DND-41 (cell line): ENCODE results near the gene DUSP5.

Experiments
- ATAC-seq: fragments of 200-7000 bp; cut with Tn5 transposase; 3 replicates; pipeline ENCODE4 v1.9.1; 2021; ENCODE audit warnings: low read depth; ENCODE audit not compliant: insufficient read depth
- DNase-seq: peaks from one replicate; pipeline ENCODE4 v3.0.0-alpha.2; 2020
- H2AFZ ChIP-seq: 2 replicates; pipeline ENCODE4 v1.6.0; 2012; ENCODE audit warnings: low read depth, low read length
- H3K27ac ChIP-seq: 2 replicates; pipeline ENCODE4 v1.5.1; 2012; ENCODE audit warnings: low read length, inconsistent platforms
- H3K27me3 ChIP-seq: fragments of 200-600 bp; sonication (generic); 2 replicates; pipeline ENCODE4 v1.6.0; 2012; ENCODE audit warnings: low read length, mild to moderate bottlenecking, inconsistent platforms; ENCODE audit not compliant: insufficient read depth, poor library complexity
- H3K36me3 ChIP-seq: 2 replicates; pipeline ENCODE4 v1.5.1; 2012; ENCODE audit warnings: low read length, inconsistent platforms; ENCODE audit not compliant: insufficient read depth
- H3K4me1 ChIP-seq: 2 replicates; pipeline ENCODE4 v1.5.1; 2012; ENCODE audit warnings: mild to moderate bottlenecking, low read length; ENCODE audit not compliant: insufficient read depth
- H3K4me2 ChIP-seq: 2 replicates; pipeline ENCODE4 v1.6.0; 2012; ENCODE audit warnings: mild to moderate bottlenecking, moderate library complexity, low read length, inconsistent platforms; ENCODE audit not compliant: insufficient read depth
- H3K4me3 ChIP-seq, 2 experiments: fragments of 200-600 bp in 1 of 2; shearing (Covaris generic) in 1 of 2; 2 replicates each; pipeline ENCODE4 v1.5.1; 2012 to 2016; ENCODE audit warnings: inconsistent platforms in 2 of 2, low read length in 2 of 2, mild to moderate bottlenecking in 2 of 2, low read depth in 1 of 2, moderate library complexity in 1 of 2
- H3K79me2 ChIP-seq: 2 replicates; pipeline ENCODE4 v1.6.0; 2012; ENCODE audit warnings: low read length, inconsistent platforms; ENCODE audit not compliant: insufficient read depth
- H3K9ac ChIP-seq: 2 replicates; pipeline ENCODE4 v1.6.0; 2012; ENCODE audit warnings: low read depth, mild to moderate bottlenecking, inconsistent platforms, low read length, moderate library complexity
- H3K9me3 ChIP-seq: 2 replicates; pipeline ENCODE4 v1.5.1; 2012; ENCODE audit warnings: low read length, moderate library complexity, mild to moderate bottlenecking, inconsistent platforms; ENCODE audit not compliant: insufficient read depth, severe bottlenecking
- H4K20me1 ChIP-seq: 2 replicates; pipeline ENCODE4 v1.6.0; 2012; ENCODE audit warnings: low read length; ENCODE audit not compliant: insufficient read depth
- EZH2 ChIP-seq: IDR thresholded peaks from 3 replicates; pipeline ENCODE4 v1.6.1; 2012; ENCODE audit warnings: borderline replicate concordance, low read depth, mild to moderate bottlenecking, moderate library complexity, low read length, inconsistent platforms; ENCODE audit not compliant: severe bottlenecking
- TF ChIP-seq, protein P1 (sequence below): IDR thresholded peaks from 2 replicates; pipeline ENCODE4 v1.5.1; 2012; ENCODE audit warnings: borderline replicate concordance, low read length, moderate library complexity, mild to moderate bottlenecking; ENCODE audit not compliant: poor library complexity, severe bottlenecking; ENCODE audit errors: extremely low read depth

DUSP5 gene

DNA sequence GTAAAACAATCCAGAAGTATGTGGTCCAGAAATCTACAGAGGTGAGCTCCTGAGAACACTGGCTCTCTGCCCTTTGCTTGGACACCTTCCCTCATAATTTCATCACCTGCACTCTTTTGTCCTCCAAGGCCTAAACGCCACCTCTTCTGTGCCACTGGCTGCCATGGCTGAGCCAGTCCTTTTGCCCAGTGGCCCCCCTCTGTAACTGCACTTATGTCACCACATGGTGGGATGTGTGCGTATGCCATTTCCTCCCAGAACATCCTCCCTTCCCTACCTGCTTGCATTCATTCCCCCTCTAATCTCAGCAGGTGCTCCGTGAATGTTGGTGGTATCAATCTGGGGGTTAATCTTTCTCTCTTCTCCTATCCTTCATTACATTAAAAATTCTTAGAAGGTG is 17.3 kb upstream of the DUSP5 start:
- ATAC-seq (peak; percentile 56; the same call in 1 of the 3 replicates), DNase-seq (no peak)

DNA sequence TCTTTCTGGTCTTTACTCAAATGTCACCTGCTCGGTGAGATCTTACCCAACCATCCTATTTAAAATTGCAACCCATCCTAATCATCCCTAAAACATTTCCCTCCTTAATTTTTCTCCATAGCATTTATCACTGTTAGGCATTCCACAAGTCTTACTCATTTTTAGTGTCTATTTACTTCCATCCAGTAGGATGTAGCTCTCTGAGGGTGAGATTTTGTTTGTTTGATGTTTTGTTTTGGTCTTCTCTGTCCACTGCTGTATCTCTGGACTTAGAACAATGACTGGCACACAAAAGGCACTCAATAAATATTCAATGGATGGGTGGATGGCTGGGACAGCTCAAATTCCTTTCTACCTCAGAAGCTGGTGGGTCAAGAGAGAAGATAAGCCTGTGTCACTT is 15.8 kb upstream of the DUSP5 start:
- TF ChIP-seq, protein P1, sequence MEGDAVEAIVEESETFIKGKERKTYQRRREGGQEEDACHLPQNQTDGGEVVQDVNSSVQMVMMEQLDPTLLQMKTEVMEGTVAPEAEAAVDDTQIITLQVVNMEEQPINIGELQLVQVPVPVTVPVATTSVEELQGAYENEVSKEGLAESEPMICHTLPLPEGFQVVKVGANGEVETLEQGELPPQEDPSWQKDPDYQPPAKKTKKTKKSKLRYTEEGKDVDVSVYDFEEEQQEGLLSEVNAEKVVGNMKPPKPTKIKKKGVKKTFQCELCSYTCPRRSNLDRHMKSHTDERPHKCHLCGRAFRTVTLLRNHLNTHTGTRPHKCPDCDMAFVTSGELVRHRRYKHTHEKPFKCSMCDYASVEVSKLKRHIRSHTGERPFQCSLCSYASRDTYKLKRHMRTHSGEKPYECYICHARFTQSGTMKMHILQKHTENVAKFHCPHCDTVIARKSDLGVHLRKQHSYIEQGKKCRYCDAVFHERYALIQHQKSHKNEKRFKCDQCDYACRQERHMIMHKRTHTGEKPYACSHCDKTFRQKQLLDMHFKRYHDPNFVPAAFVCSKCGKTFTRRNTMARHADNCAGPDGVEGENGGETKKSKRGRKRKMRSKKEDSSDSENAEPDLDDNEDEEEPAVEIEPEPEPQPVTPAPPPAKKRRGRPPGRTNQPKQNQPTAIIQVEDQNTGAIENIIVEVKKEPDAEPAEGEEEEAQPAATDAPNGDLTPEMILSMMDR: no peak
- TF ChIP-seq EZH2: no peak
- no peaks in the 10 kb centered on the region for H3K4me1 ChIP-seq
- no peak for ATAC-seq
- H3K27ac ChIP-seq: no peak overlapping the region
- no peak for DNase-seq
- H2AFZ ChIP-seq: no peak overlapping the region
- H3K9ac ChIP-seq: no peak overlapping the region
- no peak overlapping the region for H3K4me3 ChIP-seq
- H3K4me2 ChIP-seq: no peak overlapping the region
- no peaks in the 10 kb centered on the region for H4K20me1 ChIP-seq
- peaks cover 4% of the 10 kb centered on the region for H3K27me3 ChIP-seq
- no peaks in the 10 kb centered on the region for H3K9me3 ChIP-seq
- no peaks in the 10 kb centered on the region for H3K79me2 ChIP-seq
- H3K36me3 ChIP-seq: no peaks in the 10 kb centered on the region

More for the DNA sequence above, 17.3 kb upstream of the DUSP5 start:
- no peaks in the 10 kb centered on the region for H4K20me1 ChIP-seq
- H3K4me1 ChIP-seq: no peaks in the 10 kb centered on the region
- H3K9me3 ChIP-seq: no peaks in the 10 kb centered on the region
- peaks cover 6% of the 10 kb centered on the region for H3K27me3 ChIP-seq
- H2AFZ ChIP-seq: no peak overlapping the region
- no peaks in the 10 kb centered on the region for H3K79me2 ChIP-seq
- H3K27ac ChIP-seq: no peak overlapping the region
- no peak overlapping the region for H3K4me2 ChIP-seq
- H3K9ac ChIP-seq: no peak overlapping the region
- TF ChIP-seq, protein P1: no peak
- TF ChIP-seq EZH2: no peak
- no peaks in the 10 kb centered on the region for H3K36me3 ChIP-seq
- H3K4me3 ChIP-seq: no peak overlapping the region

DNA sequence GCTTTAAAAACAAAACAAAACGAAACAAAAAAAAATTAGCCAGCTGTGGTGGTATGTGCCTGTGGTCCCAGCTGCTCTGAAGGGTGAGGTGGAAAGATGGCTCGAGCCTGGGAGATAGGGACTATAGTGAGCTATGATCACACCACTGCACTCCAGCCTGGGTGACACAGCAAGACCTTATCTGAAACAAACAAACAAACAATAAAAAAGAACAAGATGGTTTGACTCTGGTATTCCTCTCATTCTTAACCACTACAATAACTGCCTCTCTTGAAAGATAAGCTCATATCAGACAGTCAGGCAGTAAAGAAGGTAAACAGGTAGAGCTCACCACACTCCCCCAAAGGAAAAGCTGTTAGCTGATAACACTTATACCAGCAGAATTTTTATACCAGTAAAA is 14.1 kb upstream of the DUSP5 start:
- Histone ChIP-seq H4K20me1 (no peaks in the 10 kb centered on the region), H3K4me1 (no peaks in the 10 kb centered on the region), H3K79me2 (no peaks in the 10 kb centered on the region), H3K27ac (no peak overlapping the region), H2AFZ (no peak overlapping the region), H3K9me3 (no peaks in the 10 kb centered on the region), H3K27me3 (peaks cover 3% of the 10 kb centered on the region), H3K4me3 (no peak overlapping the region), H3K36me3 (no peaks in the 10 kb centered on the region), H3K4me2 (no peak overlapping the region), H3K9ac (no peak overlapping the region)
- no peak for DNase-seq
- TF ChIP-seq EZH2: no peak
- TF ChIP-seq, protein P1: no peak
- ATAC-seq: no peak

DNA sequence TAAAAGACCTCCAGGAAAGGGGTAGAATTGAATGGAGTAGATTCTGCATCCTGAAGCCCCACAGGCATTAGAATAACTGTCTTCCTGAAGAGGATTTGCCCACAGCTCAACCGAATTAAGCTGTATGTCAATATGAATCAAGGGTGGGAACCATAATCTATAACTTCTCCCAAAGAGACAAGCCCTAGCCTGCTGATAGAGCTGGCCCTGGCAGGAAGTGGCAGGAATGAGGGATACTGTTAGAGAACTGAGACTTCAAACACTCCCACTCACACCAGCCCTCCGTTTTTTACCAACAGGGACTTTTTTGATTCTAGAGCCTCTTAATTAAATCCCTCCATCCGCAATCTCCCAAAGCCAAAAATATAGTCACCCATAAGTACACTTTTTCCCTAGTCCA is 12.2 kb upstream of the DUSP5 start:
- no peak overlapping the region for H3K4me3 ChIP-seq
- ATAC-seq (no peak), DNase-seq (no peak)
- no peak overlapping the region for H3K9ac ChIP-seq
- H2AFZ ChIP-seq: no peak overlapping the region
- H3K9me3 ChIP-seq: no peaks in the 10 kb centered on the region
- H3K27me3 ChIP-seq: peaks cover 3% of the 10 kb centered on the region
- H3K79me2 ChIP-seq: no peaks in the 10 kb centered on the region
- H3K4me1 ChIP-seq: no peaks in the 10 kb centered on the region
- H3K4me2 ChIP-seq: no peak overlapping the region
- H3K27ac ChIP-seq: no peak overlapping the region
- no peaks in the 10 kb centered on the region for H4K20me1 ChIP-seq
- no peaks in the 10 kb centered on the region for H3K36me3 ChIP-seq
- TF ChIP-seq, protein P1: no peak
- TF ChIP-seq EZH2: no peak
